A673 (cell line): ENCODE results near the gene DIP2C. TPM values are rescaled to one million over a fixed set of nuclear protein-coding genes. Genes with fewer than 3 reads are reported as not detected.

Source experiments
- BruUV-seq: library from RNA; stranded (reverse); fragments of 400-500 nt; replicated peaks from 2 replicates; lab custom pipeline; 2021; lab: Mats Ljungman, UMichigan
- CTCF ChIA-PET: fragments of 300-600 bp; sonication (Branson Sonifier 250); formaldehyde crosslinking; loops from one replicate; lab custom pipeline; 2022; ENCODE audit warnings: antibody characterized with exemption; lab: Charles Lee
- POLR2A ChIA-PET: fragments of 300-600 bp; sonication (Branson Sonifier 250); formaldehyde crosslinking; loops from one replicate; lab custom pipeline; 2022; ENCODE audit warnings: antibody characterized with exemption; ENCODE audit not compliant: low non-redundant PET; lab: Charles Lee
- DNase-seq: peaks from one replicate; pipeline ENCODE4 v3.0.0-alpha.2; 2015; ENCODE audit warnings: low spot score
- H3K27ac ChIP-seq: fragments of 200-600 bp; sonication (generic); 2 replicates; pipeline ENCODE4 v1.5.1; 2016; ENCODE audit warnings: mixed run types, low read depth, mild to moderate bottlenecking, mixed read lengths, antibody characterized with exemption, low read length; ENCODE audit not compliant: poor library complexity, severe bottlenecking
- H3K27me3 ChIP-seq: fragments of 200-600 bp; sonication (generic); replicated peaks from 2 replicates; pipeline ENCODE4 v1.6.1; 2017; ENCODE audit warnings: mixed run types, low read depth, mild to moderate bottlenecking, mixed read lengths, antibody characterized with exemption, low read length; ENCODE audit not compliant: insufficient read depth, poor library complexity
- H3K36me3 ChIP-seq: fragments of 200-600 bp; sonication (generic); 2 replicates; pipeline ENCODE4 v1.6.1; 2016; ENCODE audit warnings: mixed run types, mild to moderate bottlenecking, mixed read lengths, antibody characterized with exemption, low read length; ENCODE audit not compliant: insufficient read depth, poor library complexity, severe bottlenecking
- H3K4me1 ChIP-seq: fragments of 200-600 bp; sonication (generic); 2 replicates; pipeline ENCODE4 v1.6.1; 2017; ENCODE audit warnings: mixed run types, mild to moderate bottlenecking, mixed read lengths, antibody characterized with exemption, low read length; ENCODE audit not compliant: insufficient read depth, poor library complexity, severe bottlenecking
- H3K4me3 ChIP-seq: fragments of 200-600 bp; sonication (generic); 2 replicates; pipeline ENCODE4 v1.5.1; 2016; ENCODE audit warnings: low read depth, mixed run types, mild to moderate bottlenecking, mixed read lengths, low read length; ENCODE audit not compliant: poor library complexity, severe bottlenecking
- H3K9me3 ChIP-seq: fragments of 200-600 bp; sonication (generic); 2 replicates; pipeline ENCODE4 v1.6.1; 2016; ENCODE audit warnings: mixed run types, low read depth, mild to moderate bottlenecking, mixed read lengths, antibody characterized with exemption, low read length; ENCODE audit not compliant: poor library complexity, severe bottlenecking
- EZH2 ChIP-seq: fragments of 200-600 bp; sonication (generic); IDR thresholded peaks from 2 replicates; pipeline ENCODE4 v1.6.1; 2017; ENCODE audit warnings: borderline replicate concordance, low read depth, mild to moderate bottlenecking, mixed read lengths, antibody characterized with exemption, low read length; ENCODE audit not compliant: poor library complexity, severe bottlenecking
- intact Hi-C: fragments of 100-400 bp; cut with micrococcal nuclease; formaldehyde crosslinking; loops from one replicate; pipeline ENCODE4 v1.10.0; 2022; ENCODE audit not compliant: unreplicated experiment
- total RNA-seq: library from RNA; stranded (reverse); gene quantifications from 2 replicates; pipeline ENCODE4 v1.2.3, GENCODE V29; 2021
- TF ChIP-seq, protein P1 (sequence below): fragments of 300-800, 200-600 bp; sonication (generic); conservative IDR thresholded peaks from 2 replicates; pipeline ENCODE4 v1.5.1; 2017; ENCODE audit warnings: low read depth, mild to moderate bottlenecking, antibody characterized with exemption, low read length, moderate library complexity, mixed read lengths

DIP2C gene
- total RNA-seq, 1 experiment from 2014 or later = 13.2 TPM

GRCh38 chr10:552679-553078 is 136.8 kb downstream of the DIP2C start:
- CTCF ChIA-PET = no interaction called here
- H3K4me3 ChIP-seq = no peak overlapping the region
- H3K9me3 ChIP-seq = no peaks in the 10 kb centered on the region
- no peak overlapping the region for H3K27ac ChIP-seq
- H3K27me3 ChIP-seq = no peaks in the 10 kb centered on the region
- peaks cover 4% of the 10 kb centered on the region for H3K4me1 ChIP-seq
- TF ChIP-seq, protein P1, sequence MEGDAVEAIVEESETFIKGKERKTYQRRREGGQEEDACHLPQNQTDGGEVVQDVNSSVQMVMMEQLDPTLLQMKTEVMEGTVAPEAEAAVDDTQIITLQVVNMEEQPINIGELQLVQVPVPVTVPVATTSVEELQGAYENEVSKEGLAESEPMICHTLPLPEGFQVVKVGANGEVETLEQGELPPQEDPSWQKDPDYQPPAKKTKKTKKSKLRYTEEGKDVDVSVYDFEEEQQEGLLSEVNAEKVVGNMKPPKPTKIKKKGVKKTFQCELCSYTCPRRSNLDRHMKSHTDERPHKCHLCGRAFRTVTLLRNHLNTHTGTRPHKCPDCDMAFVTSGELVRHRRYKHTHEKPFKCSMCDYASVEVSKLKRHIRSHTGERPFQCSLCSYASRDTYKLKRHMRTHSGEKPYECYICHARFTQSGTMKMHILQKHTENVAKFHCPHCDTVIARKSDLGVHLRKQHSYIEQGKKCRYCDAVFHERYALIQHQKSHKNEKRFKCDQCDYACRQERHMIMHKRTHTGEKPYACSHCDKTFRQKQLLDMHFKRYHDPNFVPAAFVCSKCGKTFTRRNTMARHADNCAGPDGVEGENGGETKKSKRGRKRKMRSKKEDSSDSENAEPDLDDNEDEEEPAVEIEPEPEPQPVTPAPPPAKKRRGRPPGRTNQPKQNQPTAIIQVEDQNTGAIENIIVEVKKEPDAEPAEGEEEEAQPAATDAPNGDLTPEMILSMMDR = no peak
- TF ChIP-seq EZH2 = no peak
- H3K36me3 ChIP-seq = no peaks in the 10 kb centered on the region
- POLR2A ChIA-PET = no interaction called here
- BruUV-seq = no TSS peak
- DNase-seq = no peak
- intact Hi-C loops = no loop called here

- no peaks in the 10 kb centered on the region for H3K9me3 ChIP-seq
- no TSS peak for BruUV-seq
- intact Hi-C loops = no loop called here
- no peak for DNase-seq
- no peak overlapping the region for H3K27ac ChIP-seq
- peaks cover 12% of the 10 kb centered on the region for H3K4me1 ChIP-seq
- TF ChIP-seq, protein P1 = no peak
- TF ChIP-seq EZH2 = no peak
- H3K36me3 ChIP-seq = no peaks in the 10 kb centered on the region
- CTCF ChIA-PET = no interaction called here
- POLR2A ChIA-PET = no interaction called here
- H3K4me3 ChIP-seq = no peak overlapping the region
- H3K27me3 ChIP-seq = no peaks in the 10 kb centered on the region
These were observed 137.9 kb downstream of the DIP2C start for GRCh38 chr10:551373-552252.

DNA sequence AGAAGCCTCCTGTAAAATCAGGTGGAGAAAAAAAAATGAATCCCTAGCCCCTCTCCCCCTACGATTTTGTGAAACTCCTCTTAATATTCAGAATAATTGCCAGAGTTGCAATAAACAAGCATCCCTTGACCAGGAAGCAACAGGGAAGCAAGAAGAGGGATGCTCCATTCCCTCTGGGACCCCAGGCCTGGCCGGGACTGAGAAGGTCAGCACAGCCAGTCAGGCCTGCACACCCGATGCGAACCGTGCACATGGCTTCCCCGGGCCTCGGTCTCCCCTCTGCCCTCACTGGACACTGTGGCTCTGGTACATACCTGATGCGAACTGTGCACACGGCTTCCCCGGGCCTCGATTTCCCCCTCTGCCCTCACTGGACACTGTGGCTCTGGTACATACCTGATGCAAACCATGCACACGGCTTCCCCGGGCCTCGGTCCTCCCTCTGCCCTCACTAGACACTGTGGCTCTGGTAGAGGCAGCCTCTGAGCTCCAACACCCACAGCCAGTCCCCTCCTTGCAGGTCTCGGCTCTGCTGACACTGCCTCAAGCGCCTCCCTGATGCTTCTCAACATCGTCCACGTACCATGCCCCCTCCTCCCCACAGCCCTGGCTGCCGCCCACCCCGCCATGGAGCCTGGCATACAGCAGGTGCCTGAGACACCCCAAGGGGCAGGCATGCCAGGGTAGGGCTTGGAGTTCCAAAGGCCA is 138.6 kb downstream of the DIP2C start:
- ChIA-PET POLR2A (no interaction called here), CTCF (no interaction called here)
- H3K4me3 ChIP-seq = no peak overlapping the region
- H3K4me1 ChIP-seq = peaks cover 12% of the 10 kb centered on the region
- no TSS peak for BruUV-seq
- intact Hi-C loops = no loop called here
- TF ChIP-seq, protein P1 = no peak
- TF ChIP-seq EZH2 = no peak
- no peaks in the 10 kb centered on the region for H3K9me3 ChIP-seq
- no peaks in the 10 kb centered on the region for H3K27me3 ChIP-seq
- DNase-seq = no peak
- H3K27ac ChIP-seq = no peak overlapping the region
- no peaks in the 10 kb centered on the region for H3K36me3 ChIP-seq
